ENCODE measurements around the gene ATE1.

The ATE1 gene

DNA sequence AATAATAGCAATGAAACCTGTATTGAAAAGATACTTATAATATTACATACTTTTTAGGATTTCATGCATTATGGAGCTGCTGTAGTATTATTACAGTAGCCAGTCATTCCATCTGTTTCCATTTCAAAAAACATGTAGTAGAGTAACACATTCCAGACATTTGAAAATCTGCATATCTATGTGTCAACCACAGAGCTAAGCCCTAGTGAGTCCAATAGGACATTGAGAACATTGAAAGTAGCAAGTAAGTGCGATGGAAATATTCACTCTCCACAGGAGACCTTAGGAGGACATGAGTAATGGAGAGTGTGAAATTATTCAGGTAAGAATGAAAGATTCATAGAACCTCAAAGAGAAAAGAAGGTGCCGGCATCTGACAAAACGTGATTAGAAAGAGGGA lies 31.8 kb upstream of the ATE1 start:
- Histone ChIP-seq H3K79me2 (ENCODE audit: control insufficient read depth, insufficient read depth, low read length, poor library complexity) (no peaks in the 10 kb centered on the region), H3K14ac (ENCODE audit: low read length) (no peak overlapping the region), H4K12ac (ENCODE audit: low read depth, low read length) (no peak overlapping the region), H4K8ac (ENCODE audit: low read depth, low read length) (no peak overlapping the region), H3K79me1 (ENCODE audit: low read length) (no peaks in the 10 kb centered on the region), H3K9ac (ENCODE audit: low read length) (no peak overlapping the region), H2AFZ (ENCODE audit: insufficient read depth, low read length, poor library complexity) (no peak overlapping the region), H3K36me3 (ENCODE audit: control insufficient read depth in 1 of 2, insufficient read depth in 2 of 2, low read length in 2 of 2) (peaks cover 2% of the 10 kb centered on the region in 2 experiments), H3K27me3 (ENCODE audit: insufficient read depth, low read length) (no peaks in the 10 kb centered on the region), H3K27ac (ENCODE audit: low read depth, low read length) (no peak overlapping the region), H3K18ac (ENCODE audit: low read length) (no peak overlapping the region), H3K9me3 (ENCODE audit: insufficient read depth, low read depth, low read length) (no peaks in the 10 kb centered on the region), H3K4me2 (ENCODE audit: low read length) (no peak overlapping the region), H3K4me3 (ENCODE audit: low read depth, low read length) (no peak overlapping the region), H3K23ac (ENCODE audit: low read length) (no peak overlapping the region), H2BK5ac (ENCODE audit: low read depth, low read length, poor library complexity) (no peak overlapping the region), H2BK120ac (ENCODE audit: insufficient read depth, low read length, poor library complexity) (no peak overlapping the region), H3K4me1 (ENCODE audit: control insufficient read depth in 1 of 2, insufficient read depth in 2 of 2, low read length in 2 of 2) (no peaks in the 10 kb centered on the region), H2BK12ac (ENCODE audit: low read length) (no peak overlapping the region), H2AK5ac (ENCODE audit: low read length) (no peak overlapping the region), H3K4ac (ENCODE audit: low read depth, low read length) (no peak overlapping the region), H4K91ac (ENCODE audit: low read depth, low read length) (no peak overlapping the region)
- no peak for DNase-seq
- WGBS (ENCODE audit: extremely low coverage, insufficient coverage, insufficient read length): no CpG with 5 or more reads among the region's 3 CpGs

DNA sequence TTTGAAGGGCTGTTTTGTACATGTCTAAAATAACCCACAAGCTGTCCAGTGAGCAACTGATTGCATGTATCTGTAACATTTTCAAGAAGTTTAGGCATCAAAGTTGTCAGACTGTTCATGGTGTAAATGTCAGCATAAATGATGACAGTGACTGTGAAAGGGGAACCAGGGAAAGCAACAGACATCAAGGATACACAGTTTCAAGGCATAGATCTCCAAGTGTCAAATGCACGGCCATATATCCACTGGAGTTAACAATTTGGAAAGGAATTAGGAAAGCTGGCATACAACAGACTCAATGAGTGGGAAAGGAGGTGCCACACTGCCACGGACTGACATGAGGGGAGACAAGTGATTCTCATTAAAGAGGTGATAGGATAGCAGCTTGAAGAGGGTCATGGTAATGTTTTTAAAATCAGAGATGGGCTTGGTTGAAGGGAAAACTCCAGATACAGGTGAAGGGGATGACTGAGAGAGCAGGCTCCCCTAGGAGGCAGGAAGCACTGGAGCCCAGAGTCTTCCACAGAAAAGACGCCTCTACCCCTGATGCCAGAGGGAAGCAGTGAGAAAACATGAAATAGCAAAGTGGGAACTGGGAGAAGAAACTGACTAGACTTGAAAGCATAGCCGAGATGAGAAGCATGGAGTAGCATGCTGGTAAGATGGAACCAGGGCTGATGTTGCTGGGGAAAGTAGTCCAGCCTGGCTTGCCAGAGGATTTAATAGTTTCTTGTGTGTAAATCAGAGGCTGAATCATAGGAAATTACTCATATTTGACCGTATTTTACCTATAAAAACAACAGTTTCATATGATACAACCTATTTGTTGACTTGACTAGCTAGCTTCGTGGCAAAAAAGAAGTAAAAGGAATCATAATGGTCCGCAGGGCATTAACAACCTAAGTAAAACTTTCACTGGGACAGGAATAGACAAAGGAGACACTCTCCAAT lies 28.6 kb upstream of the ATE1 start:
- no peak overlapping the region for H3K4me2 ChIP-seq (ENCODE audit: low read length)
- H4K12ac ChIP-seq (ENCODE audit: low read depth, low read length): no peak overlapping the region
- no peaks in the 10 kb centered on the region for H3K79me2 ChIP-seq (ENCODE audit: control insufficient read depth, insufficient read depth, low read length, poor library complexity)
- no peak overlapping the region for H2BK12ac ChIP-seq (ENCODE audit: low read length)
- H3K27ac ChIP-seq (ENCODE audit: low read depth, low read length): no peak overlapping the region
- H3K18ac ChIP-seq (ENCODE audit: low read length): no peak overlapping the region
- H3K23ac ChIP-seq (ENCODE audit: low read length): no peak overlapping the region
- no peak overlapping the region for H3K4ac ChIP-seq (ENCODE audit: low read depth, low read length)
- H3K4me1 ChIP-seq (ENCODE audit: control insufficient read depth in 1 of 2, insufficient read depth in 2 of 2, low read length in 2 of 2): no peaks in the 10 kb centered on the region
- H3K14ac ChIP-seq (ENCODE audit: low read length): no peak overlapping the region
- H3K9ac ChIP-seq (ENCODE audit: low read length): no peak overlapping the region
- H4K8ac ChIP-seq (ENCODE audit: low read depth, low read length): no peak overlapping the region
- no peak overlapping the region for H3K4me3 ChIP-seq (ENCODE audit: low read depth, low read length)
- no peak for DNase-seq
- no peak overlapping the region for H2AFZ ChIP-seq (ENCODE audit: insufficient read depth, low read length, poor library complexity)
- H2BK120ac ChIP-seq (ENCODE audit: insufficient read depth, low read length, poor library complexity): no peak overlapping the region
- no peaks in the 10 kb centered on the region for H3K9me3 ChIP-seq (ENCODE audit: insufficient read depth, low read depth, low read length)
- H3K79me1 ChIP-seq (ENCODE audit: low read length): no peaks in the 10 kb centered on the region
- no peak overlapping the region for H2BK5ac ChIP-seq (ENCODE audit: low read depth, low read length, poor library complexity)
- no peaks in the 10 kb centered on the region for H3K27me3 ChIP-seq (ENCODE audit: insufficient read depth, low read length)
- WGBS (ENCODE audit: extremely low coverage, insufficient coverage, insufficient read length): no CpG with 5 or more reads among the region's 7 CpGs
- peaks cover 2% of the 10 kb centered on the region in 2 experiments for H3K36me3 ChIP-seq (ENCODE audit: control insufficient read depth in 1 of 2, insufficient read depth in 2 of 2, low read length in 2 of 2)
- no peak overlapping the region for H4K91ac ChIP-seq (ENCODE audit: low read depth, low read length)
- H2AK5ac ChIP-seq (ENCODE audit: low read length): no peak overlapping the region

DNA sequence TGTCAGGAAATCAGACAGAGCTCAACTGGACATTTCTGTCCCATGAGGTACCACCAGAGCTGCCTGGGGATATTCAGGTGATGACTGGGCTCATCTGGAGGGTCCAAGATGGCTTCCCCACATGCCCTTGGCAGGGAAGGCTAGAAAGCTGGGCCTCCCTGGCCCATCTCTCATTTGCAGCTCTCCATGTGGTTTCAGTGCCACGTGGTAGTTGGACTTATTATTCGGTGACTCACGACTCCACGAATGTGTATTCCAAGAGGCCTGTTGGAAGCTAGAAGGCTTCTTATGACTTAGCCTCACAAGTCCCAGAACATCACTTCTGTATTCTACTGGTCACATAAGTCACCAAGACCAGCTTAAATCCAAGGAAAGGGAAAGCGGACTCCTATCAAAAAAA lies 24.4 kb upstream of the ATE1 start:
- Histone ChIP-seq H3K14ac (ENCODE audit: low read length) (no peak overlapping the region), H2BK5ac (ENCODE audit: low read depth, low read length, poor library complexity) (no peak overlapping the region), H4K91ac (ENCODE audit: low read depth, low read length) (no peak overlapping the region), H4K8ac (ENCODE audit: low read depth, low read length) (no peak overlapping the region), H3K27ac (ENCODE audit: low read depth, low read length) (no peak overlapping the region), H3K4me1 (ENCODE audit: control insufficient read depth in 1 of 2, insufficient read depth in 2 of 2, low read length in 2 of 2) (no peaks in the 10 kb centered on the region), H2AK5ac (ENCODE audit: low read length) (no peak overlapping the region), H3K9me3 (ENCODE audit: insufficient read depth, low read depth, low read length) (no peaks in the 10 kb centered on the region), H3K4me2 (ENCODE audit: low read length) (no peak overlapping the region), H2AFZ (ENCODE audit: insufficient read depth, low read length, poor library complexity) (no peak overlapping the region), H2BK120ac (ENCODE audit: insufficient read depth, low read length, poor library complexity) (no peak overlapping the region), H3K9ac (ENCODE audit: low read length) (no peak overlapping the region), H3K79me1 (ENCODE audit: low read length) (no peaks in the 10 kb centered on the region), H4K12ac (ENCODE audit: low read depth, low read length) (no peak overlapping the region), H3K18ac (ENCODE audit: low read length) (no peak overlapping the region), H3K36me3 (ENCODE audit: control insufficient read depth in 1 of 2, insufficient read depth in 2 of 2, low read length in 2 of 2) (peaks cover 0 to 2% of the 10 kb centered on the region in 2 experiments), H3K79me2 (ENCODE audit: control insufficient read depth, insufficient read depth, low read length, poor library complexity) (no peaks in the 10 kb centered on the region), H3K4me3 (ENCODE audit: low read depth, low read length) (no peak overlapping the region), H3K4ac (ENCODE audit: low read depth, low read length) (no peak overlapping the region), H3K23ac (ENCODE audit: low read length) (no peak overlapping the region), H3K27me3 (ENCODE audit: insufficient read depth, low read length) (no peaks in the 10 kb centered on the region), H2BK12ac (ENCODE audit: low read length) (no peak overlapping the region)
- DNase-seq: no peak
- no CpG with 5 or more reads among the region's 5 CpGs for WGBS (ENCODE audit: extremely low coverage, insufficient coverage, insufficient read length)

DNA sequence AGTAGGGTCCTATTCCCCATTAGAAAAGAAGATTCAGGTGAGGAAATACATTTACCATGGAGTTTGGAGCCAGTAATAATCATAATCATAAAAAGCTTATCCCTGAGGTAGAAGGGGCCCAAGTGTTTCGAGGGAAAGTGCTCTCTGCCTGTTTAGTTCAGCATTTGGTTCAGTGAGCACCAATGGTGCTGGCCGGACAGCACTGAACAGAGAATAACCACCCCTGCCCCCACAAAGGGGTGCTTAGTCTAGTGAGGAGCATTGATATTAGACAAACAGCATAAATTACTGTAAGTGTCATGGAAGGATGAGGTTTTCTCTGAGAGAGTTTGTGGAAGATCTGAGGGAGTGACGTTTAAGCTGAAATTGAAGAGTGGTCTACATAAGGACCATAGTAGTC lies 21.6 kb upstream of the ATE1 start:
- Histone ChIP-seq H2BK12ac (ENCODE audit: low read length) (no peak overlapping the region), H3K4ac (ENCODE audit: low read depth, low read length) (no peak overlapping the region), H4K12ac (ENCODE audit: low read depth, low read length) (no peak overlapping the region), H4K91ac (ENCODE audit: low read depth, low read length) (no peak overlapping the region), H3K23ac (ENCODE audit: low read length) (no peak overlapping the region), H3K27me3 (ENCODE audit: insufficient read depth, low read length) (no peaks in the 10 kb centered on the region), H3K4me2 (ENCODE audit: low read length) (no peak overlapping the region), H2BK120ac (ENCODE audit: insufficient read depth, low read length, poor library complexity) (no peak overlapping the region), H3K79me2 (ENCODE audit: control insufficient read depth, insufficient read depth, low read length, poor library complexity) (no peaks in the 10 kb centered on the region), H3K9ac (ENCODE audit: low read length) (no peak overlapping the region), H3K79me1 (ENCODE audit: low read length) (no peaks in the 10 kb centered on the region), H4K8ac (ENCODE audit: low read depth, low read length) (no peak overlapping the region), H2AK5ac (ENCODE audit: low read length) (no peak overlapping the region), H2BK5ac (ENCODE audit: low read depth, low read length, poor library complexity) (no peak overlapping the region), H3K4me3 (ENCODE audit: low read depth, low read length) (no peak overlapping the region), H3K9me3 (ENCODE audit: insufficient read depth, low read depth, low read length) (no peaks in the 10 kb centered on the region), H3K36me3 (ENCODE audit: control insufficient read depth in 1 of 2, insufficient read depth in 2 of 2, low read length in 2 of 2) (no peaks in the 10 kb centered on the region), H2AFZ (ENCODE audit: insufficient read depth, low read length, poor library complexity) (no peak overlapping the region), H3K14ac (ENCODE audit: low read length) (no peak overlapping the region), H3K18ac (ENCODE audit: low read length) (no peak overlapping the region), H3K27ac (ENCODE audit: low read depth, low read length) (no peak overlapping the region), H3K4me1 (ENCODE audit: control insufficient read depth in 1 of 2, insufficient read depth in 2 of 2, low read length in 2 of 2) (no peaks in the 10 kb centered on the region)
- no CpG with 5 or more reads among the region's 3 CpGs for WGBS (ENCODE audit: extremely low coverage, insufficient coverage, insufficient read length)
- no peak for DNase-seq

All from trophoblast cell (in vitro differentiated cells and primary cell).